H1 (cell line): ENCODE measurements around the gene FOXL3. TPM values are rescaled to one million over a fixed set of nuclear protein-coding genes. Genes with fewer than 3 reads are reported as not detected.

Source experiments
- CTCF ChIA-PET: fragments of 300-600 bp; sonication (Branson Sonifier 250); formaldehyde crosslinking; loops from one replicate; lab custom pipeline; 2021; ENCODE audit not compliant: partially characterized antibody; lab: Charles Lee
- POLR2A ChIA-PET: fragments of 300-600 bp; sonication (Branson Sonifier 250); formaldehyde crosslinking; loops from one replicate; lab custom pipeline; 2021; ENCODE audit warnings: inconsistent platforms; ENCODE audit not compliant: partially characterized antibody; lab: Charles Lee
- DNase-seq, 2 experiments: peaks; one replicate each; pipeline versions ENCODE4 v3.0.0 to v3.0.0-alpha.2; 2010 to 2022; ENCODE audit warnings: low spot score in 2 of 2, low read depth in 1 of 2, mixed read lengths in 1 of 2
- FAIRE-seq: peaks from 2 replicates; lab custom pipeline; 2011; peaks lifted over from hg19 to GRCh38; lab: Jason Lieb, UNC
- H2AFZ ChIP-seq: 2 replicates; pipeline ENCODE4 v1.8.1; 2012; ENCODE audit warnings: low read length, inconsistent platforms
- H2AK5ac ChIP-seq: 2 replicates; pipeline ENCODE4 v1.6.1; 2013; ENCODE audit warnings: low read depth, low read length
- H2BK120ac ChIP-seq: replicated peaks from 2 replicates; pipeline ENCODE3; 2013; ENCODE audit warnings: low read depth, low read length, inconsistent platforms
- H2BK12ac ChIP-seq: 2 replicates; pipeline ENCODE4 v1.6.1; 2013; ENCODE audit warnings: low read depth, low read length
- H2BK15ac ChIP-seq: 2 replicates; pipeline ENCODE4 v1.6.1; 2013; ENCODE audit warnings: low read length
- H2BK20ac ChIP-seq: 2 replicates; pipeline ENCODE4 v1.6.1; 2013; ENCODE audit warnings: low read length
- H2BK5ac ChIP-seq: 2 replicates; pipeline ENCODE4 v1.6.1; 2013; ENCODE audit warnings: low read depth, low read length
- H3K14ac ChIP-seq: 2 replicates; pipeline ENCODE4 v1.6.1; 2013; ENCODE audit warnings: inconsistent platforms; ENCODE audit not compliant: insufficient read length
- H3K18ac ChIP-seq: 2 replicates; pipeline ENCODE4 v1.6.1; 2013; ENCODE audit warnings: low read length; ENCODE audit errors: extremely low read depth
- H3K23ac ChIP-seq: 2 replicates; pipeline ENCODE4 v1.6.1; 2013; ENCODE audit warnings: inconsistent platforms; ENCODE audit not compliant: insufficient read length
- H3K23me2 ChIP-seq: 2 replicates; pipeline ENCODE4 v1.6.1; 2013; ENCODE audit warnings: low read depth, low read length
- H3K27ac ChIP-seq: 2 replicates; pipeline ENCODE4 v1.6.1; 2011; ENCODE audit warnings: low read depth, low read length, inconsistent platforms
- H3K27me3 ChIP-seq, 4 experiments: replicated peaks in 1 of 4; 1 replicate in 1 of 4; 2 replicates in 3 of 4; pipeline versions ENCODE4 v1.6.1 to v1.8.1; 2011 to 2013; ENCODE audit warnings: low read length in 3 of 4, mild to moderate bottlenecking in 3 of 4, inconsistent platforms in 2 of 4, mixed read lengths in 2 of 4, moderate library complexity in 1 of 4; ENCODE audit not compliant: control insufficient read depth in 3 of 4, insufficient read depth in 3 of 4; ENCODE audit errors: extremely low read depth in 1 of 4
- H3K36me3 ChIP-seq, 4 experiments: 2 replicates each; pipeline versions ENCODE4 v1.6.1 to v1.8.1; 2011 to 2013; ENCODE audit warnings: mild to moderate bottlenecking in 4 of 4, low read length in 3 of 4, moderate library complexity in 2 of 4, control low read depth in 1 of 4, inconsistent platforms in 1 of 4; ENCODE audit not compliant: insufficient read depth in 4 of 4, control insufficient read depth in 2 of 4
- H3K4ac ChIP-seq: replicated peaks from 2 replicates; pipeline ENCODE3; 2013; ENCODE audit warnings: low read length, low read depth, mixed read lengths, inconsistent platforms; ENCODE audit not compliant: insufficient read length
- H3K4me1 ChIP-seq, 4 experiments: replicated peaks in 1 of 4; 1 replicate in 1 of 4; 2 replicates in 3 of 4; pipeline versions ENCODE4 v1.6.1 to v1.8.1; 2011 to 2013; ENCODE audit warnings: low read length in 3 of 4, inconsistent platforms in 2 of 4, mixed read lengths in 1 of 4; ENCODE audit not compliant: insufficient read depth in 4 of 4, control insufficient read depth in 3 of 4
- H3K4me2 ChIP-seq, 2 experiments: 2 replicates each; pipeline versions ENCODE4 v1.6.1 to v1.8.1; 2011 to 2013; ENCODE audit warnings: low read depth in 2 of 2, low read length in 2 of 2, control low read depth in 1 of 2, inconsistent platforms in 1 of 2, mild to moderate bottlenecking in 1 of 2; ENCODE audit not compliant: insufficient read depth in 1 of 2
- H3K4me3 ChIP-seq, 4 experiments: fragments of 200-600, 300-600 bp in 1 of 4; sonication (generic), shearing (Covaris generic), sonication (Bioruptor Twin) in 1 of 4; 2 replicates each; pipeline versions ENCODE4 v1.5.1 to v1.8.1; 2011 to 2016; ENCODE audit warnings: low read length in 4 of 4, low read depth in 3 of 4, control low read depth in 2 of 4, inconsistent platforms in 2 of 4, mild to moderate bottlenecking in 2 of 4, mixed read lengths in 1 of 4, moderate library complexity in 1 of 4; ENCODE audit not compliant: insufficient read depth in 2 of 4; ENCODE audit errors: extremely low read depth in 1 of 4
- H3K56ac ChIP-seq: replicated peaks from 2 replicates; pipeline ENCODE3; 2013; ENCODE audit warnings: low read depth, mild to moderate bottlenecking, mixed read lengths, low read length, inconsistent platforms; ENCODE audit not compliant: insufficient read length
- H3K79me1 ChIP-seq: 2 replicates; pipeline ENCODE4 v1.6.1; 2013; ENCODE audit warnings: low read depth, low read length, control low read depth
- H3K79me2 ChIP-seq, 2 experiments: 2 replicates each; pipeline versions ENCODE4 v1.6.1 to v1.8.1; 2012 to 2013; ENCODE audit warnings: low read length in 2 of 2, mild to moderate bottlenecking in 2 of 2, inconsistent platforms in 1 of 2; ENCODE audit not compliant: insufficient read depth in 2 of 2, control insufficient read depth in 1 of 2
- H3K9ac ChIP-seq, 4 experiments: replicated peaks in 1 of 4; 1 replicate in 1 of 4; 2 replicates in 3 of 4; pipeline versions ENCODE4 v1.6.1 to v1.8.1; 2011 to 2013; ENCODE audit warnings: low read depth in 3 of 4, low read length in 3 of 4, control low read depth in 2 of 4, mild to moderate bottlenecking in 2 of 4, moderate library complexity in 2 of 4, inconsistent platforms in 1 of 4; ENCODE audit errors: extremely low read depth in 1 of 4
- H3K9me3 ChIP-seq, 2 experiments: 2 replicates each; pipeline versions ENCODE4 v1.6.1 to v1.8.1; 2012 to 2013; ENCODE audit warnings: mild to moderate bottlenecking in 2 of 2, moderate library complexity in 2 of 2, control low read depth in 1 of 2, inconsistent platforms in 1 of 2, low read depth in 1 of 2, low read length in 1 of 2, mixed read lengths in 1 of 2; ENCODE audit not compliant: insufficient read depth in 2 of 2
- H4K20me1 ChIP-seq, 2 experiments: replicated peaks in 1 of 2; 2 replicates each; pipeline versions ENCODE3 to v1.8.1; 2011 to 2013; ENCODE audit warnings: inconsistent platforms in 2 of 2, low read length in 2 of 2, mild to moderate bottlenecking in 1 of 2; ENCODE audit not compliant: insufficient read depth in 2 of 2, control insufficient read depth in 1 of 2
- H4K5ac ChIP-seq: 2 replicates; pipeline ENCODE4 v1.6.1; 2013; ENCODE audit warnings: low read length, low read depth, mixed read lengths, inconsistent platforms; ENCODE audit not compliant: insufficient read length
- H4K8ac ChIP-seq: 2 replicates; pipeline ENCODE4 v1.8.0; 2013; ENCODE audit warnings: mild to moderate bottlenecking, moderate library complexity, low read length, inconsistent platforms; ENCODE audit not compliant: insufficient read depth; ENCODE audit errors: extremely low read depth
- H4K91ac ChIP-seq: replicated peaks from 2 replicates; pipeline ENCODE3; 2013; ENCODE audit warnings: low read length, mixed read lengths, inconsistent platforms; ENCODE audit not compliant: insufficient read length
- CBX8 ChIP-seq: fragments of 300-800, 300-1000 bp; sonication (generic); IDR thresholded peaks from 2 replicates; pipeline ENCODE4 v1.7.1; 2016; ENCODE audit warnings: low read depth, low read length, borderline replicate concordance
- EGR1 ChIP-seq: IDR thresholded peaks from 2 replicates; pipeline ENCODE4 v1.6.1; 2011; ENCODE audit warnings: low read depth, low read length, borderline replicate concordance
- JUN ChIP-seq: IDR thresholded peaks from 2 replicates; pipeline ENCODE4 v1.6.1; 2011; ENCODE audit warnings: low read depth, mild to moderate bottlenecking, improper control_type of control experiment, low read length
- RNF2 ChIP-seq: fragments of 200-900, 300-1000 bp; sonication (generic); IDR thresholded peaks from 2 replicates; pipeline ENCODE4 v1.7.1; 2016; ENCODE audit warnings: borderline replicate concordance, low read depth, mild to moderate bottlenecking, antibody characterized with exemption, low read length; ENCODE audit not compliant: poor library complexity, severe bottlenecking; ENCODE audit errors: missing control alignments
- SP4 ChIP-seq: IDR thresholded peaks from 2 replicates; pipeline ENCODE4 v1.6.1; 2012; ENCODE audit warnings: low read length, inconsistent platforms
- YY1 ChIP-seq: IDR thresholded peaks from 2 replicates; pipeline ENCODE4 v1.6.1; 2011; ENCODE audit warnings: low read depth, mild to moderate bottlenecking, low read length
- WGBS, 2 experiments: shearing (Covaris generic) in 1 of 2; methylation state at CpG; one replicate each; pipeline versions ENCODE4 v1.1.6 to v1.1.7; 2013 to 2015; ENCODE audit warnings: low lambda C conversion rate in 2 of 2, mixed read lengths in 2 of 2, inconsistent platforms in 1 of 2, low coverage in 1 of 2, missing lambda C conversion rate in 1 of 2; ENCODE audit not compliant: insufficient replicate concordance in 2 of 2, insufficient coverage in 1 of 2, insufficient read length in 1 of 2; ENCODE audit errors: extremely low coverage in 1 of 2, missing lambda C conversion rate in 1 of 2; 5-methylcytosine and 5-hydroxymethylcytosine counted together
- polyA plus RNA-seq, 7 experiments: library from polyadenylated mRNA; depleted of rRNA in 3 of 7; stranded (reverse) in 5 of 7; unstranded in 2 of 7; fragments of >200 nt in 5 of 7; fragments of 200-250 nt in 2 of 7; gene quantifications; 1 replicate in 5 of 7; 2 replicates in 1 of 7; 4 replicates in 1 of 7; pipeline versions ENCODE4 v1.2.1 to v1.2.3, GENCODE V29; 2011 to 2013; ENCODE audit warnings: missing spikeins in 2 of 7, mixed read lengths in 2 of 7
- total RNA-seq: library from RNA; stranded (reverse); fragmentation: NEBNext Ultra II Directional; extraction: Animal tissue kit (Norgen Biotek cat#: 25700); gene quantifications from 2 replicates; pipeline ENCODE4 v1.2.1, GENCODE V29; 2021
- TF ChIP-seq, protein P1 (sequence below), 3 experiments: IDR thresholded peaks; 1 replicate in 2 of 3; 2 replicates in 1 of 3; pipeline versions ENCODE4 v1.5.1 to v1.6.1; 2011; ENCODE audit warnings: low read length in 3 of 3, mild to moderate bottlenecking in 3 of 3, inconsistent platforms in 2 of 3, low read depth in 1 of 3, moderate library complexity in 1 of 3; ENCODE audit not compliant: insufficient read depth in 1 of 3; ENCODE audit errors: control extremely low read depth in 1 of 3

Gene FOXL3
- total and polyA plus RNA-seq, 2 of the 8 experiments (the other 6 are each of a cell fraction or from before 2014, with no cell fraction given), result not detected

DNA sequence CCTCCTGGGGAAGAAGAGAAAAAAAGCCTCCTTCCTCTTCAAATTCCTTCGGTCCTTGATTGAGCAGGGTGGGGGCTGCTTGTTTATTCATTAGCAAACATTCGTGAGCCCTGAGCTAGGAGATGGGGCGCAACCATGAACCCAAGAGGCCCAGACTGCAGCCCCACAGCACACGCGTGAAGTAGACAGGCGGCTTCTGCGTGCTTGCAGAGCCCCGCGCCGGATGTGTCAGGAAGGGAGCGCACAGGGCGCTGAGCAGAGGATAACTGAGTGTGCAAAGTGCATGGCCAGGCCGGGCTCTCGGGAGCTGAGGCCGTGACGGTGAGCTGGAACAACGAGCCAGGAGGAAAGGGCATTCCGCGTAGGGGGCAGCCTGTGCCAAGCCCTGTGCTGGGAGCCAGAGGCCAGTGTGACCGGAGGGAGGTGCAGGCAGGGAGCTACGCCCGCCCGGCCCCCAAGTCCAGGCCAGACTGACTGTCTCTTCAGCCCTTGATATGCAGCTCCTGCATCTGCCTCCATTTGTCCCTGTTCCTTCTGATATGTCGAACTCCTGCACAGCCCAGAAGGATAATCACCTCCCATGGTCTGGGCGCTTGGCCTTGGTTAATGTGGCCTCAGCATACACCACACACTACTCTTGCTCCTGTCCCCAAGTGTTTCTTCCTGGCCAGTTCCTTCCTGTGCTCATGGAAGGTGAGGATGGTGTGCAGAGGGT lies 4.6 kb downstream of the FOXL3 start:
- Histone ChIP-seq H3K23me2 (peaks cover 7% of the 10 kb centered on the region; the same call in 1 of the 2 replicates), H3K4me3 (no peak overlapping the region), H3K9ac (no peak overlapping the region), H3K18ac (no peak overlapping the region), H3K4ac (no peak overlapping the region), H4K20me1 (no peaks in the 10 kb centered on the region), H2BK5ac (no peak overlapping the region), H2BK120ac (no peak overlapping the region), H3K79me2 (no peaks in the 10 kb centered on the region), H2BK15ac (no peak overlapping the region), H4K5ac (no peak overlapping the region), H4K8ac (no peak overlapping the region), H3K4me1 (no peaks in the 10 kb centered on the region; a peak in 2 of 7 replicates), H3K14ac (no peak overlapping the region), H3K9me3 (peaks cover 0 to 17% of the 10 kb centered on the region in 2 experiments; a peak in 2 of 4 replicates), H3K56ac (no peak overlapping the region), H2AK5ac (no peak overlapping the region), H2AFZ (no peak overlapping the region), H3K36me3 (no peaks in the 10 kb centered on the region; a peak in 1 of 8 replicates), H2BK20ac (no peak overlapping the region), H3K4me2 (no peak overlapping the region), H3K27me3 (peaks cover 22 to 34% (median 29%) of the 10 kb centered on the region in 4 experiments), H3K23ac (no peak overlapping the region), H4K91ac (no peak overlapping the region), H2BK12ac (no peak overlapping the region), H3K27ac (no peak overlapping the region), H3K79me1 (no peaks in the 10 kb centered on the region)
- DNase-seq, result no peak
- CTCF ChIA-PET, result interaction anchor here (0.9 to 1.9 kb wide), 5 partner anchors 20 to 493 kb away, joined by 3 to 12 read pairs (median 4); no protein-coding TSS in a partner anchor
- POLR2A ChIA-PET, result interaction anchor here (0.9 kb wide), 1 partner anchor 11 kb away, joined by 3 read pairs; no protein-coding TSS in a partner anchor
- WGBS, 2 experiments, result 92% methylated on average over 22 of the region's 25 CpGs; no CpG with 5 or more reads in 1 of the 2 experiments
- no peak for FAIRE-seq
- TF ChIP-seq RNF2 (no peak), YY1 (no peak), JUN (no peak), CBX8 (no peak), SP4 (no peak), EGR1 (no peak)
- TF ChIP-seq, protein P1, sequence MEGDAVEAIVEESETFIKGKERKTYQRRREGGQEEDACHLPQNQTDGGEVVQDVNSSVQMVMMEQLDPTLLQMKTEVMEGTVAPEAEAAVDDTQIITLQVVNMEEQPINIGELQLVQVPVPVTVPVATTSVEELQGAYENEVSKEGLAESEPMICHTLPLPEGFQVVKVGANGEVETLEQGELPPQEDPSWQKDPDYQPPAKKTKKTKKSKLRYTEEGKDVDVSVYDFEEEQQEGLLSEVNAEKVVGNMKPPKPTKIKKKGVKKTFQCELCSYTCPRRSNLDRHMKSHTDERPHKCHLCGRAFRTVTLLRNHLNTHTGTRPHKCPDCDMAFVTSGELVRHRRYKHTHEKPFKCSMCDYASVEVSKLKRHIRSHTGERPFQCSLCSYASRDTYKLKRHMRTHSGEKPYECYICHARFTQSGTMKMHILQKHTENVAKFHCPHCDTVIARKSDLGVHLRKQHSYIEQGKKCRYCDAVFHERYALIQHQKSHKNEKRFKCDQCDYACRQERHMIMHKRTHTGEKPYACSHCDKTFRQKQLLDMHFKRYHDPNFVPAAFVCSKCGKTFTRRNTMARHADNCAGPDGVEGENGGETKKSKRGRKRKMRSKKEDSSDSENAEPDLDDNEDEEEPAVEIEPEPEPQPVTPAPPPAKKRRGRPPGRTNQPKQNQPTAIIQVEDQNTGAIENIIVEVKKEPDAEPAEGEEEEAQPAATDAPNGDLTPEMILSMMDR (IDR thresholded peaks at IDR 0.05; ENCODE audit: control extremely low read depth in 1 of 3, insufficient read depth in 1 of 3, low read depth in 1 of 3, low read length in 3 of 3), result no peak
